Measurements from ENCODE around the gene RELN.

The RELN gene

DNA sequence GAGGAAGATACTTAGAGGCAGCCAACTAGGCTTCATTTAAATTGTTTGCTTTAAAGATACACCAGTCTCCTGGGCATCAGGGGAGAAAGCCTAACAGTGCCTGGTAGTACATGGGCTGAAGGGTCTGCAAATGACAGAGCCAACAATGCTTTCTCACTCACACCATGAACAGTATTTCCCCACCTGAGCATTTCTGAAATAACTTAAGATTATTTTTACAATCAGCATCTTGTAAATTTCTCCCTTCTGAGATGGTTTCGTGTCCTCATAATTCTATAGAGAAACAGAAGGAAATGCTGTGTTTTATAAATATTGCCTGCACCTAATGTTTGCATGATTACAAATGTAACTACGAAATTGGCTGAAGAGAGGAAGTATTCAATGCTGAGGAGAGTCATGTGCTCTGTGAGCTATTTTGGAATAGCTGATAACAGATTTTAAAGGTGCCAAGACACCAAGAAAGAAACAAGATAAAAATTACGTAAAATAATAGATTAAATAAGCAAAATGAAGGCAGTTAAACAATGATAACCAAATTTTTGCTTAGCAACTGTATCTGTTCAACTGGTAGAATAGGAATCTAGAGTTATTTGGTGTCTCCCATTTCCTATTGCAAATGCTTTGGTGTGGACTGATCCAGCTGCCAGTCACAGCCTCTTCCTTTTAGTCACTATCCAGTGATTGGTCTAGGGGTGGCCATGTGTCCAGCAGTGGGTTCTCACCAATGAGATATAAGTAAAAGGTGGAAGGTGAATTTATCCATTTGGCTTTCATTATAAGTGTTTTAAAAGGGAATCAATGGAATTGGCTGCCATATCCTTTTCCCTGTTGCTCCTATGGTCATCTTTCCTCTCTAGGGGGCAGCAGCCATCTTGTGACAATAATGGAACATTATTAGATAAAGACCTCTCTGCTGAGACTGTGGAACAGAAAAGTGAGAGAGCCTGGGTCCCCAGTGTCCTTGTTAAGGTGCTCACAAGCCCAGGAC, 375.5 kb downstream of the RELN start:
- no peak for DNase-seq

DNA sequence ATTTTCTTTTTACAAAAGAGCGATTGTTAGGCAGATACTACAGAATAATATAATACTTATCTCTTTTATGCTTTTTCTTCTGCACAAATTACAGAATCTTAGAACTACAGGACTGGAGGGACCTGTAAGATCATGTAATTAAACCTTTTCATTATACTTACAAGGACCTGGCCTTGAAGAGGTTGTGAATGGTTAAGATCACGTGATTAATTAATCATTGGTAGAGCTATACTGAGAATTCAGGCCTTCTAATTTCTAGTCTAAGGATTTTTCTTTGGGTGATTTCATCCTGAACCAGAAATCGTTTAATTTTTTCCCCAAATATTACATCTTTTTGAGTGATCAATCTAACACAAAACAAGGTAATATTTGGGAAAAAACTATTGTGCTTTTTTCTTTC, 379.7 kb downstream of the RELN start:
- no peak for DNase-seq

DNA sequence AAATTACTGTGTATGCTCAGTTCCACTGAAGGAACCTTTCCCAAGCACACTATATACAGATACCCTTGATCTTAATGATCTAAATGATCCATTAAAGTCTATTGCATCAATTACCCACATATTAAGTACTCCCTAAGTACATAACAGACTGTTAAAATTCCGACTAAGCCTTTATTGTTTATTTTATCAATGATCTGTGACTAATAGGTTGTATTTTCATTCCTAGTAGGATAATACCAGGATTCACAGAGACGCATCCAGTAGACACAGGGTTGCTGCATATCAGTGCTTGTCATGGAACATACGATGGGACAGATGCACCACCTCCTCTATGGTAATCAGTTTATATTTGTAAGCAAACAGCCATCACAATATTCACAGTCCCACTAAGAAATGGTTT, 383.8 kb downstream of the RELN start:
- DNase-seq: peak; percentile 45

DNA sequence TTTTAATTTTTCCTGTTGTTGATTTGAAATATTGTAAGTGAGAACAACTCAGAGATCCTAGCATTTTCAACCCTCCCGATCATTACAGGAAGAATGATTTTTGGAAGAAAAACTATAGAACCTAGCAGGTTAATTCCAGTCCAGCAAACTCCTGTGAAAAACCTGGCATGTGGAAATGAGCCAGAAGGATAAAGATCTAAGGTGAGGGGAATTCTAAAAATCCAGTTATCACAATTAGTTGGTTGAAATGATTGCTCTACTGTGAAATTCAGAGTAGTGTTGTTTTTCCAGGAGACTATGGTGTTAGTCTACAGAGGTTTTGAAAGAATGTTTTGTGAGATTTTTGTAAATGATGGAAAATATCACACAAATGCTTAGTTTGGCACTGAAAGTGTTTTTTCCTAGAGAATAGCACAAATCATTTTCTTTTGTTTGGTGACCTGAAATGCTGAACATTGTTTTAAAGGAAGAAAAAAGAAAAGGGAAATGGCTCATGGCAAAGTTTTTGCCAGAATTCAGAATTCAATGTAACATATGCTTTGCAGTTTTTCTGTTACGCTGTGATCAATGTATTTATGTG, 391.0 kb downstream of the RELN start:
- no peak for DNase-seq

DNA sequence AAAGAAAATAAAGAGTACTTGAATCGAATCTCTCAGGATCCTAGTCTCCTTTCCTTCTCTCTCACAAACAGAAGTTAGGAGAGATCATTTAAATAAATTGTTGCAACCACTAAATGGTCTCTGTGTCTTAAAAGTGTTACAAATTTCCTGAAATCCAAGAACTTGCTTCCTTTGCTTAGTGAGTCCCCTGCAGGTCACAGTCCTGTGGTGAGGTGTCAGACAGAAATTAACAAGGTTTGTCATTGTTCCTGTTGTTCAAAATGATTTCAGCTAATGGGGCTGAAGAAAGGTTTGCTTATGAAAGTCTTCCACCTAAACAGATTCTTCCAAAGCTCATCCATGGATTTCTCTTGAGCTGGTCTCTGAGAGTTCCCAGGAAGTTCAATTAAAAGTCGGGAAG, 391.9 kb downstream of the RELN start:
- no peak for DNase-seq

DNA sequence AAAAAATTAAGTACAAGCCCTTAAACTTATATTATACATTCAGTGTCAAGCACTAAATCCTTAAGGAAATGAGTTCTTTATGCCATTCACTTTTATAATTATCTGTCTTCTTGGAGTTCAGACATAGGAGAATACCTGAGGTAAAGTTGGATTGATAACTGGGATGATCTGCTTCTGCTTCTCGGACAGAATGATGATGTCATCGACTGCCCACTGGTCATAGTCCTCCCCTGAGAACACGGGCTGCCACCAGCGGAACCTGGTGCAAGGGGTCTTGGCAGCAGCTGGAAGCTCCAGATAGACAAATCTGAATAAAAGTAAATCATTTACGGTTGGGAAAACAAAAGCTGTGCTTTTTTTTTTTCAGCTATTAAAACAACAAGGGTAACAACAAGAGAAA, 395.3 kb downstream of the RELN start:
- DNase-seq: no peak

DNA sequence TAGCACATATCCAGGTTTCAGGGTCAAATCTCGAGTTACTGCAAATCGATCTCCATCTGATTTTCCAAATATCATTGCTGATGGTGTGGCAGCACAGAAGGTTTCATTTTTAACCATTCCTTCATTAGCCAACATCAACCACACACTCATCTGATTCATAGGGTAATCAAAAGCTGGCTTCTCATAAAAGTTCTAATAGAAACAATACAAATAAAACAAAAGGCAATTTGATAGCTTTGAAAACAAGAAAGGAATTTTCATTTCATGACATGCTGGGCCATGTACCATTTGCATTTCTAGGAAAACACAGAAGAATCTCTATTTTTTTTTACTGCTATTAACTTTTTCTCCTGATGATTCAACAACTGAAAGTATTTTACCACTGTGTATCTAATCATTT, 395.8 kb downstream of the RELN start:
- no peak for DNase-seq

DNA sequence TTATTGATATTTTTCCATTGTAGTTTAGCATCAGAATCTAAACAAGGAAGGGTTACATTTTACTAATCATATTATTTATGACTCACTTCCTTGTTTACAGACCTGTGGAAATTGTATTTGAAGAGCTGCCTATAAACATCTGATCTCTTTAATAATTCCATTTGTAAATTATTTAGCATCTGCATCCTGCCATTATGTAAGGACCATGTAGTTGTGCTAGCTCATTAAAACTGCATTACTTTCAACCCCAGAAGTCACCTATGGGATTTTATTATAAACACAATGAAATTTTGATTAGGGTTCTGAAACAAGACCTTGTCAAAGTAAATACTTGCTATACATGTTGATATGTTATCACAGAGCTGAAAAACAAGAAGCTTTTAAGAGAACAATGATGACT, 396.6 kb downstream of the RELN start:
- DNase-seq: no peak

DNA sequence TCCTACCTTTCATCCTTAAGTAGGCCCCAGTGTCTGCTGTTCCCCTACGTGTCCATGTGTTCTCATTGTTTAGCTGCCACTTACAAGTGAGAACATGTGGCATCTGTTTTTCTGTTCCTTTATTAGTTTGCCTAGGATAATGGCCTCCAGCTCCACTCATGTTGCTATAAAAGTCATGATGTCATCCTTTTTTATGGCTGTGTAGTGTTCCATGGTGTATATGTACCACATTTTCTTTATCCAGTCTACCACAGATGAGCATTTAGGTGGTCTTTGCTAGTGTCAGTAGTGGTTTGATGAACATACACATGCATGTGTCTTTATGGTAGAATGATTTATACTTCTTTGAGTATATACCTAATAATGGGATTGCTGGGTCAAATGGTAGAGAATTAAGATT, 397.3 kb downstream of the RELN start:
- no peak for DNase-seq

DNA sequence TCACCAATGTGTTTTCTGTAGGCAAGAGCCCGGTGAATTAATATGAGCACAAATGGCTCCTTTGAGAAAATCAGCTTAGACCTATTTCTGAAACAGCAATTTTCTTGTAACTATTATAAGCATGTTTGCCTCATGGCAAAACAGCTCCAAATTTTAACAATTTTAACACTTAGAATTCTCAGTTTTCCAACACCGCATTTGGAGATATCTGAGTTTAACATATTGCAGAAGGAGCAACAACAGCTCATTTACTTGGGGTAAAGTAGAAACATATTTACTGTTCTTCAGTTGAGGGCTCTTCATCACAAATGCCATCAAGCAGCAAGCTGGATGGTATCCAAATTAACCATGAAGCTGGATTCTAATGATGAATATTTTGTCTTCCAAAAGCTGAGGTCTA, 409.4 kb downstream of the RELN start:
- DNase-seq: no peak

DNA sequence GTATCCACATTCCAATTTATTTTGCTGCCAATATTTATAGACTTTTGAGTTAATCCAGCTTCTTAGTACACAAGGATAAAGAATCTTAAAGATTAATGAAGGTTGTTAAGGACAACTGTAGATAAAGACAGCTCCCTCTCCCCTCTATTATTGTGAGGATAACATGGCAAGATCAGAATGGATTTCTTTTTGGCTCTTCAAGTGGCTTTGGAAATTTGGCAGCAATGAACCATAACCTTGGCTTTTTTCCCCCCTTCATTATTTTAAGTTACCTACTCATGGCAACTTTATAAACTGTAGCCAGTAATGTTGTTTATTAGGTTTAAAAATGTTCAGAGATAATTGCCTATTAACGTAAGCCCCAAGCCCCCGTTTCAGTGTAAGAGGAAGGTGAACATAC, 412.4 kb downstream of the RELN start:
- no peak for DNase-seq

DNA sequence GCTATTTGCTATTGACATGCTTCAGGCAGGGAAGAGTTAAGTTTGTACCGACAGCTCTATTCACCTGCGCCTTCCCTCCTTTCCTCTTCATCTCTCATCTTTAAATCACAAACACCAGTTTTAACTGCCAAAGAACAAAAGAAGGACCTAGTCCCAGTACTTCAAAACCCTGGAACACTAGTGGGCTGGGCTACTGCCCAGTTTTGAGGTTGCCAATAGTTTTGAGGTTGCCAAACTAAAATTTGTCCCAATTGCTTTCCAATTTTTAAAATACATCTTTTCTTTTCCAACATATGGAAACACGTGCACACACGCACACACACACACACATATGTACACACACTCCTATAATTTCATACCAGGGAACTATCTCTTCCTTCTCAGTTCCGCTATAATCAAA, 412.8 kb downstream of the RELN start:
- no peak for DNase-seq

DNA sequence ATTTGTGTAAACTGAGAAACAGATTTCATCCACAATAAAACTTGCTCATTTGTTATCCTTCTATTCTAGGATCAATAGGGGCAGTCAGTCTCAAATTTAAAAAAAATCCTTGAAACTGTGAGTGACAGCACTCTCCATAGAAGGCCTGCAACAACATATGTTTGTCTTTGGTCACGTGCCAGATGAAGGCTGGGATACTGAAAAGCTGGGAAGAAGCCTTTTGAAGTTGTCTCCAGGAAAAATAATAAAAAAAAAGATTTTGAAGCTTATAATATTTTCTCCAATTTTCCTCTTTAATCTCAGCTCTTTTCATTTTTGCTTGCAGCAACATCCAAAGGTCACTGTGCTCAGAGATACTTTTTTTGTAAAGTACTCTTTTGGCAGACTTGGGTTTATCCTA, 414.9 kb downstream of the RELN start:
- no peak for DNase-seq

DNA sequence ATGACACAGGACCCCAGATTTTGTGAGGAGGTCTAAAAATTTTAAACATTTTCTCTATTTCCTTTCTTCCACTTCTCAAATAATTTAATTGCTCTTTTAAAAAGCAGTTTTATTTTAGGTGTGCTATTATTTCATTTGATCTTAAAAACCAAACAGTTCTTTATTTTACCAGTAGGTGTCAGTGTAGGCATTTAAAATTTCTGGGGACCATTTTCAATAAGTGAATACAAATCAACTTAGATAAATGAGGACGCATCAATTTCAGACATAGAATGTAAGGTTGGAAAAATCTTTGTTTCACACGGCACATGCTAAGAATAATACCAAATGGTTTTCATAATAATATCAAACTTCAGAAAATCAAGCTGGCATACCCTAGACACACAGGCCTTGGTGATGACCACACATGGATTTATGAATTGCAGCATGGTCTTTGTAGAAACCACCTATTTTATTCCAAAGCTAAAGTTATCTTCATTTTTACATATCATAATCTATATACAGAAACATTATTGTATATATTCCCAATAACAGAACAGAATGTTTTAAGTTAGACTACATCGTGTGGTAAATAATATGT, 415.9 kb downstream of the RELN start:
- peak; percentile 41 for DNase-seq

DNA sequence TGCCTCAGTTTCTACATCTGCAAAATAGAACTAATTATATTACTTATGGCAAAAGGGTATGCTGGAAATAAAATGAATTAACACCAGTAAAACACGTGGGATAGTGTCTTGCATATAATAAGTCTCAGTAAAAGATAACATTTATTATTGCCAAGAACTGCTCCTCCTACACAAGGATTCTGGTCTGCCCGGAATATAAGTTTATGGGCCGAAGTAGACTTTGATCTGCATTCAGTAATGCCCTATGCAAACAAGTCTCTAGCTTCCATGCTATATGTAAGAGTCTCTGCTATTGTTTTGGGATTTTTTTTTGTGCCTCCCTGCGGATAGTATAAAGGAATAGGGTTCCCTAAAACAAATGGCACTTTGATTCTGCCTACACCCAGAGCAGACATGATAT, 417.9 kb downstream of the RELN start:
- no peak for DNase-seq

DNA sequence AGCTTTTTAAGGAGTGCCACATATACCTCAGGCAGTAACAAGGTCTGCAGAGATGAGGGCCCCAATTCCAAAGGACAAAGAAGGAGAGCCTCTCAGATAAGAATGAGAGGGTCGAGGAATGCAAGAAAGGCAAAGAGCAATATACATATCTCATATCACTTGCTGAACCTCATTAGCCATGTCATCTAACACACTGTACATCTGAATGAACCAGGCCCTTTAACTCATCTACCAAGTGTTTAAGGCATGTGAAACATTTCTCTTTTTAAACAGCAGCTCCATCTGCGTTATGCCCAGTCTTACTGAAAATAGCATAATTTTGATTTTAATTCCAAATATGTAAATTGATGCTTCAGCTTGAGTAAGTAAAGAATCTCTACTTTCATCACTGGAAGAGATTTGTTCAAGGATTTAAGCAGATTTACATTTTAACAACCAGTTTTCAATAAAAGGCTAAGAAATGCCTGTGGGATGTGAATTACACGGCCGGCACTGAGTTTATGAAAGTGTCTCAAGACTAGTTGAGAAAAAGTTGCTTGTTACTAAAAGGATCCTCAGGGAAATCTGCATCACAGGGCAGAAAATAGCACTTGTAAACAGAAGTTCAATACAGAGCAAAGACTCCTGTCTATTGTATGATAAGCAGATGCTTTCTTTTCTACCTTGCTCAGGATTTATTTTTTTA, 419.7 kb downstream of the RELN start:
- no peak for DNase-seq

DNA sequence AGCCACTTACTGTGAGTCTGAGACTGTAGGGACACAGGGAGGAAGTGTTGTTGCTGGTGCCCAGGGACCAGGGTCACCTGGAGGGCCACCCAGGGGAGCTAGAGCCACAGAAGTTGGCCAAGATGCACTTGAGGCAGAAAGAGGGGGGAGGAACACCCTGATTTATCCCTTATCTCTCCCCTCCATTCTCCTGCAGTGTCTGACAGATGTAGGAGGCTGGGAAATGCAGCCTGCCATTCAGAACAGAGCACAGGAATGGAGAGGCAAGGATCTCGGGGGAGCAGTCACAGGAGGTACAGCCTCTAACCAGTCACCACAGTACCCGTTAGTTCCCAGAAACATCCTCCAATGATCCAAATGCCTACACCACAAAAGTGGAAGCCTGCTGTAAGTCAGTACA, 425.0 kb downstream of the RELN start:
- DNase-seq: no peak

DNA sequence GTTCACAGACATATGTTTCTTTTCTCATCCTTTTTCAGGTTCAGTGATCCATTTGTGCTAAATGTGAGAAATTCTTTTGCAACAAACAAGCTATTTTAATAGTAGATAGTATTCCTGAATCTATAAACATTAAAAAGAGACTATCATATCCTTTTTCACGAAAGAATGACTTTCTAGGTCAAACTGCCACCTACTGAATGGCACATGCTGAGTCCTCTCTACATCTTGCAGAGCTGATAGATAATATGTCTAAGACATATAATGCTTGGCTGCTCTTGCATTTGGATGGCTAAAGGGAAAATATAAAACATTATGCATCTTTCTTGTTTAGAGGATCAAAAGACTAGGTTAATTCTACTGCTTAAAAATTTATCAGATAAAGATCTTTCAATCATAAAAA, 429.3 kb downstream of the RELN start:
- DNase-seq: no peak

DNA sequence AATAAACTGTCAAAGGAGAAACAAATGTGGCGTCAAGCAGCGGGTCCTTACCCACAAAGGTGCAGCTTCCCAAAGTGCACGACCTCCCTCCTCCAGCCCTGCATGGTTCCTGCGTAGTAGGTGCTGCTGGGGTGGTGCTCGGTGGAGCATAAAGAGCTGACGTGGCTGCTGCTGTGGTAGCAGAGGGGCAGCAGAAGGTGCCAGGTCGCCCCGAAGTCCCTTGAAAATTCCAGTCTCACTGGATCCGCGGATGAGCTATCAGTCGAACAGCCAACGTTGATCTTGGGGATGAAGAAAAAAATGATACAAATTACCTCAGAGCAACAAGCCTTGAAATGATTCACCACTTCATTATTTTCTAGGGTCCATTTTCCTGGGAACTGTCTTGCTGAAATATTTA, 438.4 kb downstream of the RELN start:
- DNase-seq: no peak

DNA sequence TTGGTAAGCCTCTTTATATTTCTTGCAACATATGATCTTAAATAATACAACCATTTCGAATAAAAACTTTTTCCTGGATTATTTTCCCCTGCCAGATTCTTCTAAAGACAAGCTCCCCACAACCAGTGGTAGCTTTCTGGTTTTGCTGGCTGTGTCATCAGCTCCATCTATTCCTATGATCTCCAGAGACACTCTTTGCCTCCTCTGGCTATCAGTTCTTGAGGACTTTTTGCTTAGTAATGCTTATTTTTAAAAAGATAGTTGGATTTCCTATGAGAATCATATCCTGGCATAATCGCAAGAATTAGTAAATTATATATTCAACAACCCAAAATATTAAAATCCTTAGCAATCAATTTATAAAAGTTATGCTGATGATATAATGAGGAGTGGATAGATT, 439.7 kb downstream of the RELN start:
- DNase-seq: no peak

DNA sequence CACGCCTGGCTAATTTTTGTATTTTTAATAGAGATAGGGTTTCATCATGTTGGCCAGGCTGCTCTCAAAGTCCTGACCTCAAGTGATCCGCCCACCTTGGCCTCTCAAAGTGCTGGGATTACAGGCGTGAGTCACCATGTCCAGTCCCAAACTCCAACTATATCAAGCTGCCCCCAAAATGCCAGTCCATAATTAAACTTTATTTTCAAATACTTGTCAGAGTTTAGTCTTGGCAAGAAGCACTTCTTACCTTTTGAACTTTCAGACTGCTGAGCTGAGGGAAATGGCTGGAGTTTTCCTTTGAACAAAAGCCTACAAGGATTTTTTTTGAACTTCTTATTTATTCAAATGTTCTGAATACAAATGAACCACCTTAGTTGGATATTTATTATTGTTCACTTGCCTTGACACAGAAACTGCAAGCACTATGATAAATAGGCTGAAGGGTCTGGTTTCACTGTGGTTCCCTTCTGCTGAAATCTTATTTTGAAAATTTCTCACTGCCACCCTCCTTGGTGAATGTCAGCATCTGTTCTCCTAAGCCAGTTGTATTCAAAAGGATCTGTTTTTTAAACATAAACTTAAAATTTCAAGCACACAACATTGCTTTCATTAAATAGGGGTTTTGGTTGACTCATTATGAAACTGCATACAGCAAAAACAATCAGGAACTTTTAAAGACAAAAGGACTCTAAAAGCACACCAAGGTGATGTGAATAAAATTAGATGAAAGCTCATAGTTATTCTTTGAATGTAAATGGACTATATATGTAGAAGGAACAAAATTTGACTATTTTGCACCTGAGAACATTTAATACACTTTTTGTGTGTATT, 441.8 kb downstream of the RELN start:
- DNase-seq: no peak

DNA sequence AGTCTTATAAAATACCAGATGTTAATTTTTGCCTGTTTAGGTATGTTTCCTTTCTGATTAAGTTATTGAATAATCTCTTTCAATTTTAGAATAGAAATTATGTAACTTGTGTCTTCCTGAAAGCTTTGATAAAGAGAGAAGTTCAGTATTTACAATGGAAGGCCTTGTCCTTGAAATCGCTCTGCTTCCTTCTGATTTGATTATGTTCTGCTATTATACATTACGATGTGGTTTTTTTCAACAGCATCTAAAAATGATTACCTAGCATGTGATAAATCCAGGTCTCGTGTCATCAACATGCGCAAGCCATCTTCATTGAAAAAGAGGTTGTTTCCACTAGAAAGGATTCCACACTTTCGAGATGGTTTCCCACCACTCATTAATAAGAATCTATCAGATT, 447.0 kb downstream of the RELN start:
- no peak for DNase-seq

DNA sequence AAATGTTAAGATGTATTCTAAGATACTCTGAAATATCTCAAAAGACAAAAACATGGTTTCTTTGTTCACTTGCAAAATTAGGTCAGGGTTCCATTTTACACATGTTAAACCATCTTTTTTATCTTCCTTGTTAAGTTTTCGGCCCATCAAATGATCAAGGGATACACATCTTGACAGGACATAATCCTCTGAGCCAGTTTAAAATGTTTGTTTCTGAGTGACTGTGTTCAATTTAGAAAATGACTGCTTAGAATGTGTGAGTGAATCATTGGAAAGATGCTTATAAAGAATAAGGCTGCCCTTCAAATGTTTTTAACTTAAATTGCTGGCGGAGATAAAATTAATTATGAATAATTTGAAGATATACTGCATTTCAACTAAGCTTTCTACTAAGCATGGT, 447.5 kb downstream of the RELN start:
- no peak for DNase-seq
